HG02840 (cell line): Measurements from ENCODE around the gene DCDC2B.
"Not testable (repeated sequence)": the region's sequence is repeated elsewhere in the genome, so short reads cannot be mapped to it uniquely, and the experiment has no call there.

ENCODE experiments used
- ATAC-seq: cut with Tn5 transposase; IDR thresholded peaks from one replicate; pipeline ENCODE4 v1.9.1; 2021; ENCODE audit warnings: mild to moderate bottlenecking, moderate library complexity, moderate number of reproducible peaks; ENCODE audit not compliant: unreplicated experiment, low FRiP score

DCDC2B gene

DNA sequence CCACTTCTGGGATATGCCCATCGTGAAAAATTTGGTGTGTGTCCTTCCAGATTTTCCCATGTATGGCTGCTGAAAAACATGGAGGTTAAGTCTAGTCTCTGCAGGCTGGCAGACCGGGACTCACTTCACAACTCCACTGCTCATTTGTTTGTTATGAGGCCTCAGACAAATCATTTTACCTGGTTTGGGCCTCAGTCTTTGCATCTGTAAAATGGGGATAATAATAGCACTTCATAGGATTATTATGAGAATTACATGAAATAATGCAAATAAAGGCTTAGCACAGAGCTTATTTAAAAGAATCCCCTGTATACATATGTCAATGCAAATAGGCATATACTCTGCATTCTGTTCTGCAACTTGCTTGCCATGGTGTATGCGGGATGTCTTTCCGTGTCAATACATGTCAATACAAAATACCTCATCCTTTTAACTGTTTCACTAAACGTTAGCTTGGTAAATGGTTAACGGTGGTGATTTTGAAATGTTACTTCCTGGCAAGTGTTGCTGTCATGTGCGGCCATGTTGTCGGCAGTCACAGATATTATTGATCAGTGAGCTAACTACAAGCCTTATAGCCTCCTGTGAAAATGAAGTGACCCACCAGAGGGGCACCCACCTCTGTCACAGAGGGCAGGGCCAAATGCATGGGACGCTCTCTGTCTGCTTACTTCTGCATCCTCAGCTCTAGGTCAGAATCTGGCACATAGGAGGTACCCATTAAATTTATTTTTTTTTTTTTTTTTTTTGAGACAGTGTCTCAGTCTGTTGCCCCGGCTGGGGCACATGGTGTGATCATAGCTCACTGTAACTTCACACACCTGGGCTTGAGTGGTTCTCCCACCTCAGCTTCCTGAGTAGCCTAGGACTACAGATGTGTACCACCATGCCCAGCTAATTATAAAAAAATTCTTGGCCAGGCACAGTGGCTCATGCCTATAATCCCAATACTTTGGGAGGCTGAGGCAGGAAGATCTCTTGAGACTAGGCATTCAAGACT, 46.5 kb downstream of the DCDC2B start:
- ATAC-seq = no peak

DNA sequence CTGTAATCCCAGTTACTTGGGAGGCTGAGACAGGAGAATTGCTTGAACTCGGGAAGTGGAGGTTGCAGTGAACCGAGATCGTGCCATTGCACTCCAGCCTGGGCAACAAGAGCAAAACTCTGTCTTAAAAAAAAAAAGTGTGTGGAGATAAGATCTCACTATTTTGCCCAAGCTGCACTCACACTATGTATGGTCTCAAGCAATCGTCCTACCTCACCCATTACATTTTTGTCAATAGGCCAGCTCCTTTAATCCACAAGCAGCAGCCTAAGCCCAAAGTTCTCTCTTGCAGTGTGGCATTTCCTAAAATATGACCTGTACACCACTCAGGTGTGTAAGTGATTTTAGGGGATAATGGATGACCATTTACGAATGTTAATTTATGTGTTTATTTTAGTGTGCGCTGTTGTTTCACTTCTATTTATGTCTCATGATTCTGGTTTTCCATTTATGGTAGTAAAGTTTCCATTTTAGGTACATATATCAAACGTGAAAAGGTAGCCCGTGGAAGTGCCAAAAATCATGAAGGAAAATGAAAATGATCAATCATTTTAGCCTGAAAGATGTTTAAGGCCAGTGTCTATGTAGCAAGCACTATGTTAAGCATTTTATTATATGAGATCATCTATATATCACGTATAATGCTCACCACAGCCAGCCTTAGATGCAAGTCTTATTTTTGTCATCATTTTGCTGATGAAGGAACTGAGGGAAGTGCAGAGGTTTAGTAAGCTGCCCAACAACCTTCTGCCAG, 47.8 kb downstream of the DCDC2B start:
- no peak for ATAC-seq

DNA sequence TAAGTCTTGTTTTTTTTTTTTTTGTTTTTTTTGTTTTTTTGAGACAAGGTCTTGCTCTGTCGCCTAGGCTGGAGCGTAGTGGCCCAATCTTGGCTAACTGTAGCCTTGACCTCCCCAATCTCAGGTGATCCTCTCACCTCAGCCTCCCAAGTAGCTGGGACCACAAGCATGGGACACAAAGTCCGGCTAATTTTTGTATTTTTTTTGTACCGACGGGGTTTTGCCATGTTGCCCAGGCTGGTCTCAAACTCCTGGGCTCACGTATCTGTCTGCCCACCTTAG, 48.3 kb downstream of the DCDC2B start:
- ATAC-seq = no peak

DNA sequence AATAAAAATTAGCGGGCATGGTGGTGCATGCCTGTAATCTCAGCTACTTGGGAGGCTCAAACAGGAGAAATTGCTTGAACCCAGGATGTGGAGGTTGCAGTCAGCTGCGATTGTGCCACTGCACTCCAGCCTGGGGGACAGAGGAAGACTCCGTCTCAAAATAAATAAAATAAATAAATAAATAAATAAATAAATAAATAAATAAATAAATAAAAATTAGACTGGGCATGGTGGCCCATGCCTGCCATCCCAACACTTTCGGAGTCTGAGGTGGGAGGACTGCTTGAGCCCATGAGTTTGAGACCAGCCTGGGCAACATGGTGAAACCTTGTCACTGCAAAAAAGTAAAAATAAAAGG, 54.3 kb downstream of the DCDC2B start:
- not testable (repeated sequence) for ATAC-seq

DNA sequence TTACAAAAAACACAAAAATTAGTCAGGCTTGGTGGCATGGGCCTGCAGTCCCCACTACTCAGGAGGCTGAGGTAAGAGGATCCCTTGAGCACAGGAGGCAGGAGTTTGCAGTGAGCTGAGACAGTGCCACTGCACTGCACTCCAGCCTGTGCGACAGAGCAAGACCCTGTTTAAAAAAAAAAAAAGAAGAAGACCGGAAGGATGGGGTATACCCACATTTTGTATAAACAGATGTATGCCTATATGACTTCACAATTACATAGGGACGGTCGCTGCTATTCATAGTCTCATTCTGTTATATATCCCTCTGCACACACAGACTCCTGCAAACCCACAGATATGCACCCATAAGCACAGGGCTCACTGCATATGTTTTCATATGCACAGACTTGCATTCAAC, 54.9 kb downstream of the DCDC2B start:
- ATAC-seq = no peak
